Hepatocyte (in vitro differentiated cells): ENCODE data around the gene AP2M1. TPM values are rescaled to one million over a fixed set of nuclear protein-coding genes. Genes with fewer than 3 reads are reported as not detected.

Experiments used
- DNase-seq: peaks from one replicate; pipeline ENCODE4 v3.0.0-alpha.2; 2016; ENCODE audit warnings: low spot score
- H2AFZ ChIP-seq: fragments of 200-600 bp; sonication (generic); 2 replicates; pipeline ENCODE4 v1.6.0; 2016; ENCODE audit warnings: antibody characterized with exemption, mild to moderate bottlenecking
- H3K27ac ChIP-seq: fragments of 200-600 bp; sonication (generic); 2 replicates; pipeline ENCODE4 v1.5.1; 2016; ENCODE audit warnings: mild to moderate bottlenecking
- H3K27me3 ChIP-seq: fragments of 200-600 bp; sonication (generic); 2 replicates; pipeline ENCODE4 v1.6.1; 2016
- H3K36me3 ChIP-seq: fragments of 200-600 bp; sonication (generic); replicated peaks from 2 replicates; pipeline ENCODE4 v1.5.1; 2016; ENCODE audit warnings: low read depth; ENCODE audit not compliant: insufficient read depth
- H3K4me1 ChIP-seq: fragments of 200-600 bp; sonication (generic); 2 replicates; pipeline ENCODE4 v1.5.1; 2016; ENCODE audit warnings: mild to moderate bottlenecking, moderate library complexity; ENCODE audit not compliant: insufficient read depth
- H3K4me2 ChIP-seq: fragments of 200-600 bp; sonication (generic); 2 replicates; pipeline ENCODE4 v1.6.0; 2016
- H3K4me3 ChIP-seq: fragments of 200-600 bp; sonication (generic); 2 replicates; pipeline ENCODE4 v1.5.1; 2016; ENCODE audit warnings: mild to moderate bottlenecking
- H3K79me2 ChIP-seq: fragments of 200-600 bp; sonication (generic); 2 replicates; pipeline ENCODE4 v1.6.0; 2017; ENCODE audit warnings: mild to moderate bottlenecking
- H3K9me2 ChIP-seq: fragments of 200-600 bp; sonication (generic); replicated peaks from 2 replicates; pipeline ENCODE4 v1.6.0; 2017; ENCODE audit warnings: mild to moderate bottlenecking; ENCODE audit not compliant: insufficient read depth
- H3K9me3 ChIP-seq: fragments of 200-600 bp; sonication (generic); 2 replicates; pipeline ENCODE4 v1.5.1; 2016; ENCODE audit warnings: low read depth, mild to moderate bottlenecking
- H4K20me1 ChIP-seq: fragments of 200-600 bp; sonication (generic); 2 replicates; pipeline ENCODE4 v1.6.0; 2016; ENCODE audit warnings: mild to moderate bottlenecking; ENCODE audit not compliant: insufficient read depth, poor library complexity, severe bottlenecking
- CTCF ChIP-seq: fragments of 200-600 bp; sonication (generic); IDR thresholded peaks from 2 replicates; pipeline ENCODE4 v1.5.1; 2016; ENCODE audit warnings: antibody characterized with exemption, mild to moderate bottlenecking; ENCODE audit not compliant: poor library complexity
- EZH2 ChIP-seq: fragments of 200-600 bp; sonication (generic); IDR thresholded peaks from 2 replicates; pipeline ENCODE4 v1.6.1; 2016; ENCODE audit warnings: antibody characterized with exemption, mild to moderate bottlenecking, borderline replicate concordance
- EZH2phosphoT487 ChIP-seq: fragments of 200-600 bp; sonication (generic); IDR thresholded peaks from one replicate; pipeline ENCODE4 v1.6.1; 2018; ENCODE audit warnings: antibody characterized with exemption, mild to moderate bottlenecking, low read depth, moderate library complexity; ENCODE audit not compliant: unreplicated experiment, severe bottlenecking
- WGBS: methylation state at CpG from one replicate; pipeline ENCODE4 v1.1.6; 2016; ENCODE audit warnings: low lambda C conversion rate; ENCODE audit errors: missing lambda C conversion rate; 5-methylcytosine and 5-hydroxymethylcytosine counted together
- polyA plus RNA-seq: library from polyadenylated mRNA; unstranded; fragments of >200 nt; fragmentation: Nextera tagmentation; extraction: Ambion mirVana; gene quantifications from 2 replicates; pipeline ENCODE4 v1.2.1, GENCODE V29; 2016
- total RNA-seq: library from RNA; depleted of rRNA; stranded (reverse); fragments of >200 nt; gene quantifications from 2 replicates; pipeline ENCODE4 v1.2.3, GENCODE V29; 2014

AP2M1 gene
- total and polyA plus RNA-seq, 2 experiments from 2014 or later = 243 to 389 TPM

- Histone ChIP-seq H3K27me3 (no peaks in the 10 kb centered on the region), H3K36me3 (no peaks in the 10 kb centered on the region), H3K79me2 (no peaks in the 10 kb centered on the region), H3K4me1 (no peaks in the 10 kb centered on the region), H3K4me2 (no peak overlapping the region), H4K20me1 (no peaks in the 10 kb centered on the region), H3K9me3 (no peaks in the 10 kb centered on the region), H3K4me3 (no peak overlapping the region), H3K27ac (no peak overlapping the region), H2AFZ (no peak overlapping the region), H3K9me2 (no peaks in the 10 kb centered on the region)
- WGBS = 83% methylated on average over 9 of the region's 9 CpGs
- TF ChIP-seq EZH2phosphoT487 (no peak), EZH2 (no peak), CTCF (no peak)
- DNase-seq = no peak
These were observed 23.9 kb downstream of the AP2M1 start for GRCh38 chr3:184198509-184198908.

- Histone ChIP-seq H4K20me1 (no peaks in the 10 kb centered on the region), H3K4me2 (no peak overlapping the region), H3K36me3 (no peaks in the 10 kb centered on the region), H3K4me1 (no peaks in the 10 kb centered on the region), H3K27me3 (no peaks in the 10 kb centered on the region), H3K79me2 (no peaks in the 10 kb centered on the region), H3K9me3 (no peaks in the 10 kb centered on the region), H3K27ac (no peak overlapping the region), H2AFZ (no peak overlapping the region), H3K4me3 (no peak overlapping the region), H3K9me2 (no peaks in the 10 kb centered on the region)
- TF ChIP-seq EZH2phosphoT487 (no peak), CTCF (no peak), EZH2 (no peak)
- no peak for DNase-seq
These were observed 26.2 kb downstream of the AP2M1 start for GRCh38 chr3:184200825-184201224.

- Histone ChIP-seq H3K9me2 (no peaks in the 10 kb centered on the region), H3K27ac (no peak overlapping the region), H2AFZ (no peak overlapping the region), H3K4me2 (no peak overlapping the region), H3K4me1 (no peaks in the 10 kb centered on the region), H3K36me3 (no peaks in the 10 kb centered on the region), H3K27me3 (no peaks in the 10 kb centered on the region), H3K4me3 (no peak overlapping the region), H4K20me1 (no peaks in the 10 kb centered on the region), H3K9me3 (no peaks in the 10 kb centered on the region), H3K79me2 (no peaks in the 10 kb centered on the region)
- no peak for TF ChIP-seq EZH2phosphoT487
- TF ChIP-seq CTCF = no peak
- TF ChIP-seq EZH2 = no peak
- 85% methylated on average over 8 of the region's 8 CpGs for WGBS
- DNase-seq = no peak
These were observed 28.9 kb downstream of the AP2M1 start for GRCh38 chr3:184203526-184203925.
